Naive thymus-derived CD8-positive, alpha-beta T cell (primary cell): ENCODE data around the gene SLFN12. TPM values are rescaled to one million over a fixed set of nuclear protein-coding genes. Genes with fewer than 3 reads are reported as not detected.
"Not testable (repeated sequence)": the region's sequence is repeated elsewhere in the genome, so short reads cannot be mapped to it uniquely, and the experiment has no call there.

Source experiments
- ATAC-seq, 2 donors: fragments of 150-1000 bp; cut with Tn5 transposase in 1 of 2; sonication (Bioruptor Pico), chemical (Tn5 transposase) in 1 of 2; 1 replicate in 1 of 2; 2 replicates in 1 of 2; pipeline ENCODE4 v1.10.0; 2021; ENCODE audit warnings: mild to moderate bottlenecking in 2 of 2, moderate library complexity in 2 of 2
- POLR2A ChIA-PET: fragments of 350-600 bp; sonication (Branson Sonifier 250); formaldehyde crosslinking; loops from one replicate; lab custom pipeline; 2021; ENCODE audit warnings: antibody characterized with exemption; lab: Charles Lee
- DNase-seq, 10 donors: peaks; one replicate each; pipeline versions ENCODE4 v3.0.0 to v3.0.0-alpha.2; 2020 to 2022
- H3K27ac Mint-ChIP-seq, 10 donors: one replicate each; pipeline ENCODE4 v1.8.0; 2020 to 2022; ENCODE audit warnings: mild to moderate bottlenecking in 10 of 10, mixed read lengths in 10 of 10, moderate library complexity in 4 of 10, inconsistent platforms in 1 of 10
- H3K27me3 Mint-ChIP-seq, 5 donors: one replicate each; pipeline ENCODE4 v1.8.0; 2021 to 2022; ENCODE audit warnings: mixed read lengths in 5 of 5
- H3K36me3 Mint-ChIP-seq, 3 donors: one replicate each; pipeline ENCODE4 v1.8.0; 2020 to 2022; ENCODE audit warnings: mixed read lengths in 3 of 3, mild to moderate bottlenecking in 2 of 3, inconsistent platforms in 1 of 3
- H3K4me1 Mint-ChIP-seq, 4 donors: one replicate each; pipeline ENCODE4 v1.8.0; 2021 to 2022; ENCODE audit warnings: mixed read lengths in 4 of 4
- H3K4me3 Mint-ChIP-seq, 10 donors: one replicate each; pipeline ENCODE4 v1.8.0; 2020 to 2022; ENCODE audit warnings: mild to moderate bottlenecking in 10 of 10, mixed read lengths in 10 of 10, moderate library complexity in 6 of 10, inconsistent platforms in 1 of 10
- H3K9me3 Mint-ChIP-seq, 9 donors: one replicate each; pipeline ENCODE4 v1.8.0; 2020 to 2022; ENCODE audit warnings: mixed read lengths in 9 of 9, mild to moderate bottlenecking in 3 of 9, inconsistent platforms in 1 of 9, moderate library complexity in 1 of 9
- polyA plus RNA-seq, 3 donors: library from polyadenylated mRNA; unstranded; fragments of 300-500 nt; fragmentation: Illumina TruSeq; gene quantifications; one replicate each; pipeline ENCODE4 v1.2.3, GENCODE V29; 2021
- total RNA-seq, 8 experiments: library from RNA in 2 of 8; stranded (reverse) in 2 of 8; gene quantifications; one replicate each; pipeline ENCODE4 v1.2.3 and lab custom pipeline; 2021 to 2026

The SLFN12 gene
- total RNA-seq (10 to 100 TPM; 10.5 to 12.1 TPM), polyA plus RNA-seq (1 to 10 TPM; 2.0 to 3.1 (median 2.1) TPM), total RNA-seq (lab: John Stamatoyannopoulos, UW) (2.6 to 14.1 (median 7.4) reads per million in 6 experiments)

GRCh38 chr17:35432176-35433074 lies at the start of gene SLFN12:
SLFN12 (minus strand) TSS chr17:35432500; CDS start chr17:35423028, 9,472 bp downstream.
- Mint-ChIP-seq H3K9me3 (no peaks in the 10 kb centered on the region), H3K27me3 (no peaks in the 10 kb centered on the region), H3K4me1 (peaks cover 24 to 66% (median 63%) of the 10 kb centered on the region in 4 donors), H3K27ac (peak within 1 kb of the TSS; percentile 87 to 98 (median 95)), H3K36me3 (no peaks in the 10 kb centered on the region), H3K4me3 (peak within 1 kb of the TSS; percentile 89 to 100 (median 96))
- DNase-seq (peak in 9 of 10 donors; percentile 39 to 81 (median 61)), ATAC-seq (peak; percentile 89 to 92)
- POLR2A ChIA-PET: interaction anchor here (0.7 to 1.9 kb wide), 11 partner anchors 16 to 192 kb away, joined by 3 to 25 read pairs (median 4); partner anchors contain the start of genes SLFN12L and SLFN13

DNA sequence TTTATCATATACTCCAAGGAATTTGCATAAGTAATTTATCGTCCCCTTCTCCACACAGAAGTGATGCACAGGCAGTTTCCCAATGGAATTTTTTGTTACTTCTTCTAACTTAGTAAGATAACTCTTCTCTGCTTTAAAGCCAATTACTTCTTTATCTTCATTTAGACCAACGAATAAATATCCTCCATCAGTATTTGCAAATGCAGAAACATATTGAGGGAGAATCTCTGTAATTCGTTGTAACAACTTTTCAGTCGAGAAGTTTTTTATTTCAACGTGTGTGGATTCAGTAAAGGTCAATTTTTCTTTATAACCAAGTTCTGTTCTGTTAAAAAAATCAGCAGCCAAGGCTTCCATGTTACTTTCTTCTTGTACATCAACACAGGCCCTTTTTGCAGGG lies 47.0 kb upstream of the SLFN12 start:
- Mint-ChIP-seq H3K27me3 (no peaks in the 10 kb centered on the region), H3K27ac (peak overlapping the region in 3 of 10 donors; percentile 11 to 50 (median 27)), H3K9me3 (peaks cover 0 to 59% (median 33%) of the 10 kb centered on the region in 9 donors), H3K4me1 (peaks cover 16 to 45% (median 35%) of the 10 kb centered on the region in 4 donors), H3K4me3 (no peak overlapping the region), H3K36me3 (peaks cover 52 to 90% (median 84%) of the 10 kb centered on the region in 3 donors)
- POLR2A ChIA-PET: no interaction called here
- no peak for ATAC-seq
- DNase-seq: no peak

DNA sequence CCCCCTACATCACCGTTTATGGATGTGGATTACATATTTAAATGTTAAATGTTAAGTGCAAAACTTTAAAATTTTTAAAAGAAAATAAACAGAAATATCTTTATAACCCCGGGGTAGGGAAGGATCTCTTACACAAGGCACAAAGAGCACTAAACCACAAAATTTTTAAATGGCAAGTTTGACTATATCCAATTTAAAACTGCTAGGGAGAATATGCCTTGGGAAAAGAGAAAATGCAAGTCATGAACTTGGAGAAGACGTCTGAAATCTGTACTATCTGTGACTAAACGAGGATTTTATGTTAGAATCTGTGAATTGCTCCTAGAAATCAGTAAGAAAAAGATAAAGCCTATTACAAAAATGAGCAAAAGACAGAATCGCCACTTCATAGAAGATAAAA lies 44.9 kb upstream of the SLFN12 start:
- peak overlapping the region in 2 of 10 donors; percentile 9 to 11 for H3K27ac Mint-ChIP-seq
- H3K4me1 Mint-ChIP-seq: peaks cover 14 to 36% (median 31%) of the 10 kb centered on the region in 4 donors
- no peak for DNase-seq
- H3K9me3 Mint-ChIP-seq: peaks cover 0 to 64% (median 33%) of the 10 kb centered on the region in 9 donors
- H3K36me3 Mint-ChIP-seq: peaks cover 44 to 89% (median 82%) of the 10 kb centered on the region in 3 donors
- POLR2A ChIA-PET: no interaction called here
- H3K4me3 Mint-ChIP-seq: peak overlapping the region in 1 of 10 donors; percentile 23
- no peak for ATAC-seq
- H3K27me3 Mint-ChIP-seq: no peaks in the 10 kb centered on the region

DNA sequence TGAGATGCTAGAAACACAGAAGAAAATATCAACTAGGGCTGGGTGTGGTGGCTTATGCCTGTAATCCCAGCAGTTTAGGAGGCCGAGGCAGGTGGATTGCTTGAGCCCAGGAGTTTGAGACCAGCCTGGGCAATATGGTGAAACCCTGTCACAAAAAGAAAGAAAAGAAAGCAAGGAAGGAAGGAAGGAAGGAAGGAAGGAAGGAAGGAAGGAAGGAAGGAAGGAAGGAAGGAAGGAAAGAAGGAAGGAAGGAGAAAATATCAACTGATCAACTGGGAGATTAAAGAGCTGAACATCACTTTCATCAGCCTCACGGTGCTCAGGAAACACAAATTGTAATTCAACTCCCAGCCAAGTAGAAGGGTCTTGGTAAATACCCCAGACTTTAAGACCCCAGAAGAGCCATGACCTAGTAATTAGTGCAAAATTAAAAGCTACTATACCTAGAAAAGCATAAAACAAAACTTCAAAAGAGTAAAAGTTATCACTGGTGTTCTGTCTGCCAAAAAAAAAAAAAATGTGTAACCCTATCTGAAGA lies 44.1 kb upstream of the SLFN12 start:
- Mint-ChIP-seq H3K4me3 (peak overlapping the region in 1 of 10 donors; percentile 7), H3K36me3 (peaks cover 44 to 86% (median 80%) of the 10 kb centered on the region in 3 donors), H3K27me3 (no peaks in the 10 kb centered on the region), H3K9me3 (peaks cover 0 to 70% (median 33%) of the 10 kb centered on the region in 9 donors), H3K4me1 (peaks cover 12 to 38% (median 32%) of the 10 kb centered on the region in 4 donors), H3K27ac (peak overlapping the region in 7 of 10 donors; percentile 15 to 86 (median 62))
- ATAC-seq (no peak), DNase-seq (no peak)
- POLR2A ChIA-PET: interaction anchor here (0.6 to 1.9 kb wide), 4 partner anchors 9 to 28 kb away, joined by 3 to 9 read pairs (median 4); partner anchors contain the start of gene SLFN13

GRCh38 chr17:35468475-35468874 lies 36.2 kb upstream of the SLFN12 start:
- peaks cover 0 to 33% (median 22%) of the 10 kb centered on the region in 9 donors for H3K9me3 Mint-ChIP-seq
- peak overlapping the region in 7 of 10 donors; percentile 26 to 74 (median 59) for H3K4me3 Mint-ChIP-seq
- H3K36me3 Mint-ChIP-seq: peaks cover 15 to 47% (median 16%) of the 10 kb centered on the region in 3 donors
- DNase-seq (no peak), ATAC-seq (peak in 1 of 2 donors; percentile 16)
- H3K27me3 Mint-ChIP-seq: no peaks in the 10 kb centered on the region
- peaks cover 18 to 47% (median 39%) of the 10 kb centered on the region in 4 donors for H3K4me1 Mint-ChIP-seq
- POLR2A ChIA-PET: interaction anchor here (0.8 to 5.2 kb wide), 4 partner anchors 18 to 155 kb away, joined by 3 to 38 read pairs (median 10); partner anchors contain the start of gene SLFN13
- H3K27ac Mint-ChIP-seq: peak overlapping the region; percentile 16 to 90 (median 82)

DNA sequence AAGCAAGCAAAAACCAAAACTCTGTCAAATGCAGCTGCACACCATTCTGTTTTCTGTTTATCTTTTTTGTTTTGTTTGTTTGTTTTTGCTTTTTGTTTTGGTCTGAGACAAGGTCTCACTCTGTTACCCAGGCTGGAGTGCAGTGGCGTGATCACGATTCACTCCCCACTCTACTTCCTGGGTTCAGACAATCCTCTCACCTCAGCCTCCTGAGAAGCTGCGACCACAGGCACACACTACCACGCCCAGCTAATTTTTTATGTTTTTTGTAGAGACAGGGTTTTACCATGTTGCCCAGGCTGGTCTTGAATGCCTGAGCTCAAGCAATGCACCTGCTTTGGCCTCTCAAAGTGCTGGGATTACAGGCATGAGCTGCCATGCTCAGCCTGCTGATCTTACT lies 35.5 kb upstream of the SLFN12 start:
- no peaks in the 10 kb centered on the region for H3K27me3 Mint-ChIP-seq
- peaks cover 11 to 41% (median 15%) of the 10 kb centered on the region in 3 donors for H3K36me3 Mint-ChIP-seq
- POLR2A ChIA-PET: interaction anchor here (0.6 to 5.2 kb wide), 6 partner anchors 19 to 327 kb away, joined by 3 to 38 read pairs (median 4); partner anchors contain the start of gene SLFN13
- H3K27ac Mint-ChIP-seq: peak overlapping the region; percentile 74 to 90 (median 85)
- H3K9me3 Mint-ChIP-seq: peaks cover 0 to 29% (median 22%) of the 10 kb centered on the region in 9 donors
- ATAC-seq (peak; percentile 86 to 96), DNase-seq (peak in 4 of 10 donors; percentile 14 to 41 (median 37))
- H3K4me3 Mint-ChIP-seq: peak overlapping the region in 9 of 10 donors; percentile 26 to 74 (median 55)
- H3K4me1 Mint-ChIP-seq: peaks cover 18 to 48% (median 45%) of the 10 kb centered on the region in 4 donors

DNA sequence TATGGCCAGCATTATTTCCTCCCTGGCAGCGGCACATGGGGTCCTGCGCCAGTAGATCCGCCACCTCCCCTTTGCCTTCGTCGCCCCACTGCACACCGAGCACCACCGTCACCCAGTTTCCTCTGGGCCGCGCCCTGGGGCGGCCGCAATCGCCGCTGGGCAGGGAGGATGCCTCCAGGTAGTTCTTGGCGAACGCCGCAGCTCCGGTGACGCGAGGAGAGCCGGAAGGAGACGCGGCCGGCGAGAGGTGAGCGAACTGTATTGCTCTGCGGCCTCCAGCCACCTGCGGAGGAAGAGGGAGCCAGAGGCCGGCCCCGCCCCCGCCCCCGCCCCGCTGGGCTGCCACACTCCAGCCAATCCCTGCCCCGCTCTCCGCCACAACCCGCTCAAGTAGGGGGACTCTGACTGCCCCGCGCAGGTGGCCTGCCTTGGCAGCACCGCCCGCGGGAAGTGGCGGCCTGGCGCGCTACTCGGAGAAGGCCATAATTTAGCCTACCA lies 28.1 kb upstream of the SLFN12 start:
- Mint-ChIP-seq H3K27ac (peak overlapping the region; percentile 83 to 97 (median 92)), H3K27me3 (no peaks in the 10 kb centered on the region), H3K9me3 (peaks cover 6 to 45% (median 23%) of the 10 kb centered on the region in 9 donors), H3K4me1 (peaks cover 11 to 45% (median 27%) of the 10 kb centered on the region in 4 donors), H3K4me3 (peak overlapping the region; percentile 70 to 91 (median 83)), H3K36me3 (peaks cover 4 to 27% (median 20%) of the 10 kb centered on the region in 3 donors)
- DNase-seq (peak; percentile 31 to 84 (median 70)), ATAC-seq (peak; percentile 86 to 94)
- POLR2A ChIA-PET: interaction anchor here (0.8 to 3.4 kb wide), 5 partner anchors 12 to 284 kb away, joined by 3 to 18 read pairs (median 7); partner anchors contain the start of genes SLFN11 and SLFN13

- Mint-ChIP-seq H3K27ac (peak overlapping the region in 1 of 10 donors; percentile 19), H3K9me3 (peaks cover 3 to 34% (median 23%) of the 10 kb centered on the region in 9 donors), H3K36me3 (peaks cover 0 to 21% (median 8%) of the 10 kb centered on the region in 3 donors)
- ATAC-seq, H3K4me1 Mint-ChIP-seq, H3K27me3 Mint-ChIP-seq, DNase-seq, H3K4me3 Mint-ChIP-seq: not testable (repeated sequence)
- POLR2A ChIA-PET: interaction anchor here (0.5 kb wide), 1 partner anchor 23 kb away, joined by 3 read pairs; no protein-coding TSS in a partner anchor
Measured at GRCh38 chr17:35454035-35454434, 21.7 kb upstream of the SLFN12 start.

GRCh38 chr17:35453171-35453570 lies 20.9 kb upstream of the SLFN12 start:
- Mint-ChIP-seq H3K4me3 (no peak overlapping the region), H3K36me3 (peaks cover 0 to 14% (median 2%) of the 10 kb centered on the region in 3 donors), H3K4me1 (peaks cover 1 to 12% (median 5%) of the 10 kb centered on the region in 4 donors), H3K27me3 (no peaks in the 10 kb centered on the region), H3K27ac (peak overlapping the region in 4 of 10 donors; percentile 25 to 72 (median 48)), H3K9me3 (peaks cover under 1 to 26% (median 17%) of the 10 kb centered on the region in 9 donors)
- no peak for DNase-seq
- POLR2A ChIA-PET: interaction anchor here (0.6 kb wide), 1 partner anchor 84 kb away, joined by 3 read pairs; the partner anchor contains the start of gene SLFN12L
- ATAC-seq: no peak

DNA sequence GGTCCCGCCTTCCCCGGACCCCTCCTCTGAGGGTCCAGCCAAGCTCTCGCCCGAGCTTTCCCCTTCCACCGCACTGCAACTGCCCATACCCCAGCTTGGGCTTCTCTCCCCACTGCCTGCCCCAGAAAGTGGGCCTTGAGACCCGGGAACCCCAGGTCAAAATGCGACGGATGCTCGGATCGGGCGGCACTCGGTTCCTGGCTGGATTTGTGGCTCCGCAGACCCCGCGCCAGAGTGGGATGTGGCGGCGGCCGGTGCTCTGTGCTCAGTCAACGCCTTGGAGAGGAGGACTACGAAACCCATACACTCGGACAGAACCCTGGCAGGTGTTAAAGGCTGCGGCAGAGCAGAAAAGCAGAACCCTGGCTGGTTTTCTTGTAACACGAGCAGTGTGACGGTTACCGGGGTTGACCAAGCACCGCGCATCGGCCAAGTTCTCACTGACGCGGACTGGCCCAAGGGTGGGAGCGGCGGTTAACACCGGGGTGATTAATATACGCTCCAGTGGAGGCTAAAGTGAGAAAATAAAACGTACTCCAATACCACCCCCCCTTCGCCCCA lies 17.2 kb upstream of the SLFN12 start:
- no peak for DNase-seq
- Mint-ChIP-seq H3K27ac (peak overlapping the region in 9 of 10 donors; percentile 48 to 94 (median 84)), H3K4me1 (peaks cover 2 to 28% (median 17%) of the 10 kb centered on the region in 4 donors), H3K4me3 (peak overlapping the region; percentile 20 to 88 (median 73)), H3K9me3 (peaks cover 0 to under 1% (median 0%) of the 10 kb centered on the region in 9 donors), H3K27me3 (no peaks in the 10 kb centered on the region), H3K36me3 (peaks cover 0 to 12% (median 0%) of the 10 kb centered on the region in 3 donors)
- ATAC-seq: no peak
- POLR2A ChIA-PET: interaction anchor here (0.7 to 2.8 kb wide), 4 partner anchors 10 to 72 kb away, joined by 5 to 30 read pairs (median 12); no protein-coding TSS in a partner anchor

DNA sequence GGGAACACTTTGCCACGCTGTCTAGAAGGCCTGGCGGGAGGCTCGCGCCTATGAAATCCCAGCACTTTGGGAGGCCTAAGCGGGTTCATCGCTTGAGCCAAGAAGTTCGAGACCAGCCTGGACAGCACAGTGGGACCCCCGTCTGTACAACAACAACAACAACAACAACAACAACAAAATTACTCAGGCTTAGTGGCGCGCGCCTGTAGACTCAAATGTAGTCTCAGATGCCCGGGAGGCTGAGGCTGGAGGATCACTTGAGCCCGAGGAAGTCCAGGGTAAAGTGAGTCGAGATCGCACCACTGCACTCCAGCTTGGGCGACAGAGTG lies 16.6 kb upstream of the SLFN12 start:
- H3K27me3 Mint-ChIP-seq: no peaks in the 10 kb centered on the region
- peaks cover 0 to 18% (median 0%) of the 10 kb centered on the region in 3 donors for H3K36me3 Mint-ChIP-seq
- POLR2A ChIA-PET: interaction anchor here (0.7 to 2.8 kb wide), 14 partner anchors 10 to 136 kb away, joined by 3 to 30 read pairs (median 8); partner anchors contain the start of gene SLFN11
- peaks cover 2 to 28% (median 17%) of the 10 kb centered on the region in 4 donors for H3K4me1 Mint-ChIP-seq
- ATAC-seq (no peak), DNase-seq (no peak)
- H3K9me3 Mint-ChIP-seq: no peaks in the 10 kb centered on the region
- H3K4me3 Mint-ChIP-seq: peak overlapping the region; percentile 77 to 92 (median 86)
- H3K27ac Mint-ChIP-seq: peak overlapping the region; percentile 82 to 94 (median 92)
